NOMO-1 (cell line): ENCODE data around the gene CGB5.

Source experiments
- DNase-seq, 2 experiments: peaks; one replicate each; lab custom pipeline; 2025; ENCODE audit not compliant: unreplicated experiment in 2 of 2; lab: John Stamatoyannopoulos, UW

Gene CGB5

GRCh38 chr19:49085020-49085867, 41.6 kb downstream of the CGB5 start, which contains the start of gene SNRNP70:
Gene SNRNP70, plus strand, starts transcription at chr19:49085451. Its CDS starts 964 bp downstream, at chr19:49086415.
- peak; percentile 98 to 99 for DNase-seq

DNA sequence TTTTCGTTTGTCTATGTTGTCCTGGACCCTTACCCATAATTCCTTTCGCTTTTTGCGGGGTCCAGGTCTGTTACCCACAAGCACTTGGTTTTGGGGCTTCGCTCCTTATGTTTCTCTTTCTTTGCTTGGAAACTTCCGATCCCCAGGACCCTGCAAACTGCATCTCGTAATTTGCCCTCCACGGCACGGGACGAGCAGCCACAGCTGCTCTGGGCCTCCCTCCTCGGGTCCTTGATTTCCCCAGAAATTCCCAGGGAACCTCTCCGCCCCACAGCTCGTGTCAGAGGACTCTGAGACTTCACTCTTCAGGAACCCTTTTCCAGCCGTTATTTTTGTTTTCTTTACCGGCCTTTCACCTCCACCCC, 42.2 kb downstream of the CGB5 start:
- DNase-seq, result no peak

- DNase-seq, result no peak
Measured at GRCh38 chr19:49086296-49086695, 42.6 kb downstream of the CGB5 start.

DNA sequence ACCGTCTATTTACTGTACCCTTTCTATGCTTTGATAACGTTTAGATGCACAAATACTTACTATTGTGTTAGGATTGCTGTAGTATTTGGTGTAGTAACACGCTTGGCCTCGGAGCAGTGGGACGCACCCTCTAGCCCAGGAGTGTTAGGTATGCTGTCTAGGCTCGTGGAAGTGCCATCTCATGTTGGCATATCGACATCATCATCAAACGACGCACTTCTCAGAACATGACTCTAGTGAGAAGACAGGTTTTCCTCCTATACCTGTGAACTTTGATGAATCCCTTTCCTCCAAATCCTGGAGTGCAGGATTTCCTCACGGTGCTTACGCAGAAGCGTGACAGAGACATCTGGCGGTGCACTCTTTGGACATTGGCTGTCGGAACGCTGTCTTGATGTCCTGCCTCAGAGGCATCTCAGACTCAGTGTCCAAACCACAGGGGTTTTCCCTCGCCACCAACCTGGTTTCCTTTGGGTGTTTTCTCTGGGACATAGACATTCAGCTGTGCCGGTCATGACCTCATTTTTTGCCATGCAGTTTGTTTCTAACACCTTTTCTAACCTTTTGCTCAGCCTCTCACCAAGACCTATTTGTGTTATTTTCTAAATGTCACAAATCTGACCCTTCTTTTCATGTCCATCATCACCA, 47.9 kb downstream of the CGB5 start:
- no peak for DNase-seq

DNA sequence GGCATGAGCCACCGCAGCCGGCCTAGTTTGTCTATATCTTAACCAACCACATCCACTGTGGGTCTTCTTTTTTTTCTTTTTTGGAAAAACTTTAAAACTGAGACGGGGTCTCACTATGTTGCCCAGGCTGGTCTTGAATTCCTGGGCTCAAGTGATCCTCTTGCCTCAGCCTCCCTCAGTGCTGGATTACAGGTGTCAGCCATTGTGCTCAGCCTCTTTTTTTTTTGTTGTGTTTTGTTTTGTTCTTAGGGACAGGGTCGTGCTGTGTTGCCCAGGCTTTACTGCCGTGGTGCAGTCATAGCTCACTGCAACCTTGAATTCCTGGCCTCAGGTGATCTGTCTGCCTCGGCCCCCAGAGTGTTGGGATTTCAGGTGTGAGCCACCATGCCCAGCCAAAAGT, 49.0 kb downstream of the CGB5 start:
- no peak for DNase-seq
